GM19328 (cell line): Measurements from ENCODE around the gene XPR1.

Experiments
- ATAC-seq: cut with Tn5 transposase; IDR thresholded peaks from one replicate; pipeline ENCODE4 v1.9.1; 2021; ENCODE audit warnings: mild to moderate bottlenecking, moderate library complexity; ENCODE audit not compliant: unreplicated experiment

XPR1 gene

DNA sequence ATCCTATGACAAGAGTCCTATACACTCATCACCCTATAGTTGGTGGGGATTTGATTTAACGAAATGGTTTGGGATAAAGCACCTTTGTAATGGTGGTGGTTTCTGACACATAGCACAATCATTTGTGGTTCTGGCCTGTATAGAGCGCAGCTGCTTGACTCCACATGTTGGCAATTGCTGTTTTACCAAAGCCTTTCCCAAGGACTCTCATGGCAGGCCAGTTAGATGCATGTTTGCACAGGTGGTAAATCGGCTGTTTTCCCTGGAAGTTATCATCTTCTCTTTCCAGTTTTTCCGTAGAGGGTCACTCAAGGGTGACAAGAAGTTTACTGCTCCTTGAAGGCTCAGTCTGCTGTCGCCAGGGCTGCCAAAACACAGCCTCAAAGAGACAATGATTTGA is 17.1 kb upstream of the XPR1 start:
- ATAC-seq, result no peak

DNA sequence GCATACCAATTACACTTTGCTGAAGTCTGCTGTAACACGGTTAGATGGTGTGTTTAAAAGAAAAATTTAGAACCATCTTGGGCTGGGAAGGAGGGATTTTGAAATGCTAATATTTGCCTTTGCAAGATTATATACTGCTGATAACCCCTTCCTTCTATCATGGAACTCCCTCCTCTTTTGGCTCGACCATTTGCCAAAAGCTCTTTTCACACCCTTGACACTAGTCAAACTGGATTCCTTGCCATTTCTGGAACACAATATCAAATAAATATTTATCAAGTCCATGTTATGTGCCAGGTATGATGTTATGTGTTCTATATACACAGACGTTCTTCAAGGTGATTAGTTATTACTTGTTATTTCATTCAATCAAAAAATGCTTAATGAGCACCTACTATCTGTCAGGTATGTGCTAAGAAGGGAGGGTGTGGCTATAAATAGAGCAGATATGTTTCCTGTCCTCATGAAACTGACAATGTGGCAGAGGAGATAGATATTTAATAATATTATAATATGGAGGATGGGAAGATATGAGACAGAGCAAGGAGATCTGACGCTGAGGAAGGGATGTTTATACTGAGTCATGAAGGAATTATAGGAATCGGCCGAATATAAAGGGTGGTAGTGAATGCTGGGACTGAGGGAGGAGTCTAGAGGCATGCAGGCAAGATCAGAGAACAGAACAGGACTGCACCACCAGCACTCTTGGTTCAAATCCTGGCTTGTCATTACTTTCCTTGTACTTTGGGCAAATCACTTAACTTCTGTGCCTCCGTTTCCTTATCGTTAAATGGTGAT is 16.1 kb upstream of the XPR1 start:
- ATAC-seq, result no peak

DNA sequence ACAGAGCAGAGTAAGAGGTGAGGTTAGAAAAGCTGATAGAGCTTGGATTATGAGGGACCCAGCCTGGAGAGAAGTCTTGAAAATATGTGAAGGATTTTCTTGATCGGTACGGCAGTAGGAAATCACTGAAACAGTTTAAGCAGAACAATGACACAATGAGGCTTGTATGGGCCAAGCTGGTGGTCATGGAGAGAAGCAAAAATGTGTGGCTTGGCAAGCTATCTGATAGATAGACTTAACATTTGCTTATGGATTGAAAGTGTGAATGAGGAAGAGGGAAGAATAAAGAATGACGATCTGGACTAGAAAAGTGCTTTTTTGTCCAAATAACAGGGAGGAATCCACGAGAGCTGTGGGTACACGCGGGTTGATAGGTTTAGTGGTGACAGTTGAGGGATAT is 15.4 kb upstream of the XPR1 start:
- ATAC-seq, result no peak

DNA sequence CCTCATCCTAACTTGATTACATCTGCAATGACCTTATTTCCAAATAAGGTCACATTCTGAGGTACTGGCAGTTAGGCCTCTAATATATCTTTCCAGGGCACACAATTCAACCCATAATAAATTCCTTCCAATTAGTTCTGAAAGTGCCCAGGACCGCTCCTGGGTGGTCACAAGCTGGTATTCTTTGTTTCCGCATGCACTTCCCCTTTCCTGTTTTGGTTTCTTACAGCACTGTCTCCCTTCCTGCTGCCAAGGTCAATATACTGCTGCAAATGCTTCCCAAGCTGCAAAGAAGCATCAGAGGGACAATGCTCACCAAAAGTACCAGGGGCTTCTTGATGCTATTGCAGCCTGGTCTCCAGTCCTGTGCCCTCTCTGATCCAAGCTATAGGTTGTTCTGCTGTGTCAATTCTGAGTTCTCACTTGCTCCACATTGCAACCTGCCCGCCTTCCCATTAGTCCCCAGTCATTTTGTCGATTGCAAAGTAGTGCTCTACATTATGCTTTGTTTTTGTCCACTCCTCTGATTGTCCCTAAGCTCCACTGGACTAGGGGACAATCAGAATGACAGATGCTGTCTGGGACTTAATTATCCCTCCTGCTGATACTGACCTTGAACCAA is 13.9 kb upstream of the XPR1 start:
- ATAC-seq, result no peak

DNA sequence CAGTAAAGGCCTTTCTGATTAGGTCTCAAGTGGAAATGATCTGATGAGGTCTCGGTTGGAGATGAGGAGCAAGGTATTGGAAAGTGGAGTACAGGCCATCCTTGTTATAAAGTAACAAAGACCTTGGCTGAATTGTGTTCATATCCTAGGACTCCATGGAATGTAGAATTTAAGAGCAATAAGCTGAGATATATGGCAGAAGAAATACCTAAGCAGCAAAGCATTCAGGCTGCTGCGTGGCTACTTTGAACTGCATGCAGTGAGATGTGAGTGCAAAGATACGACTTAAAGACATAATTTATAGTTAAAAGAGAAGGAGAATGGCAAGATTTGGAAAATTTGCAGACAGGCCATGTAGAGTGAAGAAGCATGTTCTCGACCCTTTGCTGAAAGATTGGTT is 11.2 kb upstream of the XPR1 start:
- no peak for ATAC-seq

DNA sequence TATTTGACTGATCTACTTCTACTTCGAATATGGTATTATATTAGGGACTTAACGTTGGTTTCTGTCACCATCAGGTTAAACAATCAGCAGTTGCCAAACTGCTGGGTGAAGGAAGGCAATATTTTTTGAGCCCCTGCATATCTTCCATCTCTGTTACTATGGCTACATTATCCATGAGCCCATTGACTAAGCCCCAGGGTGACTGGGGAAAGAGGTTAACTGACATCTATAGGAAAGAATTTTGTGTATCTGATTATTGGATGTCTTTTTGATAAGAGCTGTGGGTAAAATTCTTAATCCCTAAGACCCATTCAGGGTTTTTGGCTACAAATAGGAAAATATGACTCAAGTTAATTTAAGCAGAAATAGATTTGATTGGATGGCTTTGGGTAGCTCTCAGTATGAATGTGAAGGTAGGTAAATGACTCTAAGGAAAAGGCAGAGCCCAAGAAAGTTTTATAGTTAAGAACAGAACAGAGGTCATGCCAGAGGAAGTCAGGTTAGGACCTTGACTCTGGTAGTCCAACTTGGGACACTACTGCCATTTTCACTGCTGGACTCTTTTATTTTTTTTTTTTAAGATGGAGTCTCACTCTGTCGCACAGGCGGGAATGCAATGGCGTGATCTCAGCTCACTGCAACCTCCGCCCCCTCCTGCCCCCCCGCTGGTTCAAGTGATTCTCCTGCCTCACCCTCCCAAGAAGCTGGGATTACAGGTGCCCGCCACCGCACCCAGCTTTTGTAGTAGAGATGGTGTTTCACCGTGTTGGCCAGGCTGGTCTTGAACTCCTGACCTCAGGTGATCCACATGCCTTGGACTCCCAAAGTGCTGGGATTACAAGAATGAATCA is 8.9 kb upstream of the XPR1 start:
- no peak for ATAC-seq

DNA sequence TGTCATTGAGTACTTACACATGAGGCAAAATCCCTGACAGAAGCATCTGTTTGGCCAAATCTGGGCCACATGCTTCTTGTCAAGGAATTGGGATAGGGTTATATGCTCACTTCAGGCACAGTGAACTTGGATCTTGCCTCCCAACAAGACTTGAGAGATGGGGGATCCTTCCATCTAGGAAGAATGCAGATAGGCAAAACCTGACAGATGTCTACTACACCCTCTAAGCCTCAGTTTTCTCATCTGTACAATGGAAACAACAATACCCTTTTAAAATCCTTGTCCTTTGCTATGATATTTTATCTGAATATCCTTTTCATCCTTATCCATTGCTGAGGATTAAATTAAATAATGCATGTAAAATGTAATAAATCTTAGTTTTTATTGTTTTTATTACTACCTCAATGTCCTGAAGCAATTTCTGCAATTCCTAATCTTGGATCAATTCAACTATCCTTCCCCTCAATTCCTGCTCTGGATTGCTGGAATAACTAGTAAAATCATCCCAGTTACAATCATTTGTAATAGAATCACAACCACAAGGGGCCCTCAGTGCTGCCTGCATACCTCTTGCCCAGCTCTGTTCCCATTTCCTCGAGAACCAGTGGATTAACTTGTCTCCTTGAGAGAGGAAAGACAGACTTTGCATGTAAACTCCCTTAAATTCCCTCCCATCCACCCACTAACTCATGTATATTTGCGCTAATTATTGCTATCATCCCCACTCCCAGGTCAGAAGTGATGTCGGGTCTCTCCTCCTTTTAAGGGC is 8.1 kb upstream of the XPR1 start:
- no peak for ATAC-seq

DNA sequence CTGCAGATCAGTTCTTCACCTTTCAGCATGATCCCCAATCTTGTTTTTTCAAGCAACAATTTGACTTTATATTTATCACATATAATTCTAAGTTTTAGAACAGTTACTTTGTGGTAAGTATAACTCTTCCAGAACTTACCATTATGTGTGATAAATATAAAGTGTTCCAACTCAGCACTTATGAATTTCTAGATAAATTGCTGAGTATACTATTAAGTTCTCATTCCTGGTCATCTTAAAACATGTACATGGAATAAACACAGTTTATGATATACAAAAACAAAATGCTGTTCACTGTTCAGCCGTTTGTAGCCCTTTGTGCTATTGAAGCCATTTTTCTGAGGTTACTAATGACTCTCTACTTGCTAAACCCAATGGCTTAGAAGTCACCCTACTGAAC is 5.1 kb upstream of the XPR1 start:
- no peak for ATAC-seq

DNA sequence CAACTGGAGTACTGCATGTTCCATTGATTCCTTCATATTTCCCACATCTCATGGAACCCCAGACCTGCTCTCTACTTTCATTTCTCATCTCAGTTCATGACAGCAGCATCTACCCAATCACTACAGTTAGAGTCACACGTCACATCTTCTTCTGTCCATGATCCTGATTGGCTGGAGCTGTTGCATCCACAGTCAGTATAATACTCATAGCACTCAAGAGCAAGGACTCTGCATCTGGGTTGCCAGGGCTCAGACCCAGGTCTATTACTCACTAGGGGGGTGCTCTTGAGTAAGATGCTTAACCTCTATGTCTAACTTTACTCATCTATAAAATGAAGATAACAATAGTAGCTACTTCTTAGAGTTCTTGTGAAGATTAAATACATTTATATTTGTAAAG is 4.4 kb upstream of the XPR1 start:
- no peak for ATAC-seq

DNA sequence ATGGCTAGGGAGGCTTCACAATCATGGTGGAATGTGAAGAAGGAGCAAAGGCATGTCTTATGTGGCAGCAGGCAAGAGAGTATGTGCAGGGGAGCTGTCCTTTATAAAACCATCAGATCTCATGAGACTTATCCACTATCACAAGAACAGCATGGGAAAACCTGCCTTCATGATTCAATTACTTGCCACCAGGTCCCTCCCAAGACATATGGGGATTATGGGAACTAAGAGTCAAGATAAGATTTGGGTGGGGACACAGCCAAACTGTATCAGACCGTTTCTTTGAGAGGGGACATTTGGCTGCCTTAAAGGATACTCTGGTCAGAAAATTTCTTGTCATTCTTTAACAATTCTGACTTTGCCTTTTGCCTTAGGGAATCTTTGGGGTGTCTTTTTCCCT is 3.2 kb upstream of the XPR1 start:
- ATAC-seq, result no peak

DNA sequence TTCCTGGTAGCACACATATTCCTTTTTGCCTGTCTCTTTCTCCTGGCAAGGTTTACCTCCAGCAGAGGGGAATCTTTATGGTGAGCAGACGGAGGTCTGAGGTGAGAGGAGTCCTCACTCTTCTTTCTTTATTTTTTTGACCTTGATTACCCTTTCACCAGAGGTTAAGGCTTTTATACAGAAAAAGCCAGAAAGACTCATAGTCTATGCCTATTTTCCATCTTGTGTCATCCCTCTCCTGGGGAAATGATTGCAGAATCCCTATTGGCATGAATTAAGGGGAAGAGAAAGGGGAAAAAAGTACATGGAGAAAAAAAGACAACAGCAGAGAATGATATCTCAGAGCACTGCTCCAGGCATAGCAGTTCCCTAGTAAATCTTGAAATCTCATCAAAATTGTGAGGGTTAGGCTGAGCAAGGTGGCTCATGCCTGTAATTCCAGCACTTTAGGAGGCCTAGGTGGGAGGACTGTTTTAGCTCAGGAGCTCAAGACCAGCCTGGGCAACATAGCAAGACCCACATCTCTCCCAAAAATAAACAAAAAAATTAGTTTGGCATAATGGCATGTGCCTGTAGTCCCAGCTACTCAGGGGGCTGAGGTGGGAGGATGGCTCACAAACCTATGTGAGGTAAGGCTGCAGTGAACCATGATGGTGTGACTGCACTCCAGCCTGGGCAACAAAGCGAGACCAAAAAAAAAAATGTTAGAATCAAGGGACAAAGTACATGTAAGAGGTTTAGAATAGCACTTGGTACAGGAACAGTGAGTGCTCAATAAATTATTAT is 1.2 kb upstream of the XPR1 start:
- no peak for ATAC-seq

DNA sequence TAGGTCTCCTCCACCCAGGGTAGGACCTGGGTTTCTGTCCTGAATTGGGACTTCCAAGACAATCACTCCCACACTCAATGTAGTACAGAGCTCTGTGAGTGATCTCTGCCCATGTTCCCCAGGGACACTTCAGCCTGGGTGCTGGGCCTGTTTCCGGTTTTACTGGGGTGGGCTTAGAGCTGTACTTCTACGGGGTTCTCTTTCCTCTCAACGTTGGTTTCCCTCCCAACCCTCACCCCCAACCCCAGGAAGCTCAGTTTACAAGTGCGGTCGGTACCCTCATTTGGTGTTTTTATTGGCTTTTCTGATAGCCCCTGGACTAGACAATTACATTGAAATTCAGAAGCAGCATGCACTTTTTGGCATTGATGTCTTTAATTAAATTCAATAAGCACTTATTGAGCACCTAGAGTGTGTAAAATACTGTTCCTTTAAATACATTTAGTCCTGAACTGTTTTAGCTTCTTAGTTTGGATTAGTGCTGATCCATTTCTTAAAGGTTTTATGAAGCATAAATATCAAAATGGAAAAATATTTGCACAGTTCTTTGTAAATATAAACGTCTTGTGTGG is 542 bp upstream of the XPR1 start:
- no peak for ATAC-seq

DNA sequence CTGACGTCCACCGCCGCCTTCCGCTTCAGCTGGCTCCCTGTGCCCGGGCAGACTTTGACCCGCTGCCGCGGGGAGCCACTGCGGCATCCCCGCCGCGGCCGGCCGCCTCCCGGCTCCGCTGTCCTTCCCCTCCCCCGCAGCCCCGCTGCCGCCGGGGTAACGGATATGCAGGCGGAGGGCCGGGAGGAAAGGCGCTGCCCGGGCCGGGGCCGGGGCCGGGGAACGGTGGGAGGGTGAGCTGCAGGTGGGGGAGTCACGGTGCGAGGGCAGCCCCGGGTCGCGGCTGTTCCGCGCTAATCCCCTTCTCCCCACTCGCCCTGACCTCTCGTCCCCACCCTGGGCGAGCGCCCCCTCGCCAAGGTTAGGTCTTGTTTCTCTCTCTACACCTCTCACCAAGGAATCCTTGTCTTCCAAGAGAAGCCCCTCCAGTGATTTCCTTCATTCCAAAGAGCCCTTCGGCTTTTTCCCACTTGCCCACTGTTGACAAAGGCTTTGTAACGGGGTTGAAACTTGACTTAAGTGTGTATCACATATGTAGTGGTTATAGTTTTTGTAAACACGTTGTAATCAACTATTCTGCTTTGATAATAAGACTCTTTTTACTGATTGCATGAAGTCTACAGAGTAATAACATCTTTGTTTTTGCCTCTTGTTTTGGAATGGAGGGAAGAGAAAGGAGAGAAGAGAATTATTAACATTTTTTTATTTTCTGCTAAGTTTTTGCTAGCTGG is 669 bp downstream of the XPR1 start:
- ATAC-seq, result peak; percentile 33

DNA sequence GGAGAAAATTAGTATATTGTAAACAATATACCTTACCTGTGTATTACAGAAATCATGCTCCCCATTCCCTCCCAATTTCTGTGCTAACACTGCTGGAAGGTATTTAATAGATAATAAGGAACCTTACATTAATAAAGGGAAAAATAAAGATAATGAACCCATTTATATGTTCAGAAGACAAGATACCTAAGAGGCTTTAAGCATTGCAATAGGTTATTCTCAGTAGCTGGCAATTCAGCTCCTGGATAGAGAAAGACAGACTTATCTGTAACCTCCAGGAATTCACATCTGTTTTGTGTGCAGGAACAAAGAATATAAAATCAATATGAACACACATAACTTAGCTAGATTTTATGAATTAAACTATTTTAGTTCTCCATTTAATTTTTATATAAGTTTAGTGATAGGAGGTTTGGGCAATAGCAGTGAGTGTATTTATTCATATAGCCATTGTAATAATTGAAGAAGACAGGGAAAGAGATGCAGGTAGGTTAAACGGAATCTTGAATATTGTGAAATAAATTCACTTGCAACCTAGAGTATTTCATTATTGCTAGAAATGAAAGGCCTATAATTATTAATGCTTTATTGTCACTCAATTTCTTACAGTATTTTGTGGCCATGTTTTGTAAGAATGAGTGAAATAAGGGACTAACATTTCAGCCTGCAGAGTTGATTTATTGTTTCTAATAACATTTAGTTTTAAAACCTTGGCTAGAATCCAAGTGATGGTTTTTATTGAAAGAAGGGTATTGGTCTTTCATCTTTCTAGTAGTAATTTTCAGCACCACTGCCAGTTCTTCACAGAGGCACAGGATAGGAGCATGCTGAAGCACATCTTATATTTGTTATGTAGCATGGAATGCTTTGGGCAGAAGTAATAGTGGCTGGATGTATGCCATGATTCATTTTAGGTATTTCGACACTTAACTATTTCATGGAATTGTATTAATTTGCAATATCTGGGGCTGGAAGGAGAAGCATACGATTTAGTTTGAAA is 1.5 kb downstream of the XPR1 start:
- ATAC-seq, result no peak

DNA sequence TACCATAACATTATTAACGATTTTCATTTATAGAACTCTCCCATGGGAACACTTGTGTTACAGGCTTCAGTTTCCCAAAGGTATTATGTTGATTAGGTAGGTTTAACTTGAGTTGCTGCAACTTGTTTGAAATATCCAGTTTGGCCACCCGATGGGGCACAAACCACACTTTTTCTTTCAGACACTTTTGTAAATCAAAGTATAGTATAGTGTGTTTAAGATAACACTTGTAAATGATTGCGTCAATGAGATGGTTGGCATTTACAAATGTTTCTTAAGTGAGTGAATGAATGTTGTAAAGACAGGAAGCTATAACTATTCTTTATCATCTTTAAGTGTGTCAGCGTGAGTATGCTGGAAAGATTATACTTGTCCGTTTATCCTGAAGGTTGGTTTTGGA is 4.3 kb downstream of the XPR1 start:
- ATAC-seq, result no peak

DNA sequence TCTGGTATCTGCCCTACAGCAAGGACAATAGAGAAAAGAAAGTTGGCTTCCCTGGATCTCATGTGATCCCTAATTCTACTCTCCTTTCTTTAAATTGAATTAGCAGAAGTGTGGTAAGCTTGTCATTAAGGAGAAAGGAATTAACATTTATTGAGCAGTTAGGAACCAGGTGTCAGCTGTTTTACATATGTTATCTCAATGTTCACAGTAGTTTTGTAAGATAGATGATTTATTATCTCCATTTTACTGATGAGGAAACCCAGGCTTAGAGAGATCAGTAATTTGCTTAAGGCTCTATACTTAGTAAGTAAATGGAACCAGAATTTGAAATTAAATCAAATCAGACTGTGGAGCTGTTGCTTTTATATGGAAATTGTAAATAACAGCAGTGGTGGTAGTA is 8.0 kb downstream of the XPR1 start:
- no peak for ATAC-seq

DNA sequence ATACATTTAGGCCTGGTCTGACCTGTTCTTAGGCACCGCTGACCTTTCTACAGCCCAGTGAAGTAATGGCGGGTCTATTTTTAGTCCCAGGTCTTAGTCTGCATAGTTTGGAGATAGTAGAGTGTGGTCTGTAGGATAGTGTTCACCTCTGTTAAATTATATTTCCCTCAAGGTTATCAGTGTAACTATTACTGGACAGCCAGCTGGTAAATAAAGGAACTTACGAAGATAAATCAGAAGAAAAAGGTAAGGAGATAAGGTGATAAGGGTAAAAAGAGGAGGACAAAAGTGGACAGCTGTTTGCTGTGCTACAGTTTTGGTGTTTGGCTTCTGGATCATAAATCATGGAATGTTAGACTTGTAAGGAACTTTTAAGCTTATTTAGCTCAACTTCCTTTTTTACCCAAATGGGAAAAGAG is 8.7 kb downstream of the XPR1 start:
- ATAC-seq, result no peak

DNA sequence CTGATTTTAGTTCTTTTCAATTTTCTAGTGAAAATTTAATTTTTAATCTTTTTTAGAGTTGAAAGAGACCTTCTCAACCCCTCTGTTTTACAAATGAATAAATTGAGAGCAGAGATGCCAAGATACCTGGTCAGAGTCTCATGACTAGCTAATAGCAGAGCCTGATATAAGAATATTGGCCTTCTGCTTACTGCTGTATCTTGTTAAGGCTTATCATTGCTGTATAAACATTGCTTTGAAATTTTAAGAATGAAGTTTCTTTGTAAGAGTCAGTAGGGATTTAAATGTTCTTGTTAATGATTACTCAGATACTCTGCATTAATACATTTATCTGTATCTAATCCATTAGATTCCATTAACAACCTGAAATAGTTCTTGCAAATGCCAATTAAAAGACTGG is 9.8 kb downstream of the XPR1 start:
- no peak for ATAC-seq
